GM18907 (cell line): ENCODE measurements around the gene HBZ.
"Not testable (repeated sequence)": the region's sequence is repeated elsewhere in the genome, so short reads cannot be mapped to it uniquely, and the experiment has no call there.

ENCODE experiments used
- ATAC-seq: cut with Tn5 transposase; IDR thresholded peaks from one replicate; pipeline ENCODE4 v1.9.1; 2021; ENCODE audit warnings: mild to moderate bottlenecking, moderate library complexity; ENCODE audit not compliant: unreplicated experiment

The HBZ gene

DNA sequence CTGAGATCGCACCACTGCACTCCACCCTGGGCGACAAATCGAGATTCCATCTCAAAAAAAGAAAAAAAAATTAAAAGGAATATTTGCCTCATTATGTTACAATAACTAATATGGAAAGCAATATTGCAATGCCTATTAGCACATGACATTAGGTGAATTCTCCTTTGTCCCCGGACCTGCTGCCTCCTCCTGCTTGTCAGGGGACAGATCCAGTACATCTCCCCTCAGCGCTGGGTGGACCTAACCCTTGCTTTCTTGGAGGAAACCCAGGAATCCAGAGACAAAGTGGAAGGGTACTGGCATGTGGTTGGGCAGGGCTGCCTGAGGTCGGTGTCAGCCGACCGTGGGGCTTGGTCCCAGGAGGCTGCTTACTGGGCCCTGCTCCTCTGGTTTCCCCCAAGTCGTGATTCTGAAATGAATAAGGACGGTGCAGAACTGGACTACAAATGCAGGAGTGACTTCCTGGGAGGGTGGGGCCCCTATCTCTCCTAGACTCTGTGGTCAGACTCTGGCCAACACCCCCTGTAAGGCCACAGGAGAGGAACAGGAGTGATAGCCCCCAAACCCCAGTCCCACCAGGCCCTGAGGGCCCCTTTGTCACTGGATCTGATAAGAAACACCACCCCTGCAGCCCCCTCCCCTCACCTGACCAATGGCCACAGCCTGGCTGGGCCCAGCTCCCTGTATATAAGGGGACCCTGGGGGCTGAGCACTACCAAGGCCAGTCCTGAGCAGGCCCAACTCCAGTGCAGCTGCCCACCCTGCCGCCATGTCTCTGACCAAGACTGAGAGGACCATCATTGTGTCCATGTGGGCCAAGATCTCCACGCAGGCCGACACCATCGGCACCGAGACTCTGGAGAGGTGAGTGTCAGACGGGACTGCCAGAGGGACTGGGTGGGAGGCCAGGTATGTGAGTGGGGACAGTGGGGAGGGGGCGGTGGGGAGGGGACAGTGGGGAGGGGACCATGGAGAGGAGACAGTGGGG, at the start of gene HBZ:
Gene HBZ, plus strand, starts transcription at position 504 of the 988 bp plus-strand sequence. Its CDS starts 266 bp downstream, at position 770.
- no peak for ATAC-seq

GRCh38 chr16:104355-104754, 48.1 kb upstream of the HBZ start:
- no peak for ATAC-seq

DNA sequence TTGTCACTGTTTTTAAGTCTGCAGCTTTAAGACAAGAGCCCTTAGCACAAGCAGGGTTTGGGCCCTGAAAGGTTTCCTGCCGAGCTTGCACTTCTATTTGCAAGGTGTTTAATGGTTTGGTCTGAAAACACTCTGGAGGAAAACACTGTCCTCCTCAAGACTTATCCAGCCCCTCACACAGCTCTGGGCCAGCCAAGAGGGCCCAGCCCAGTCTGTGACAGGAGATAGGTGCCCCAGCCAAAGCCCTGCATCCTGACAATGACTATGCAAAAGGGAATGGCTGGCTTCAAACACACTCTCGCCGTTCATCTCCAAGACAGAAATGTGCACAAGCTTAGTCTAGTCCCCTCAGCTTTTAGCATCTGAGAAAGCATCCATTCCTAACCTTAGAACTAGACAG, 47.5 kb upstream of the HBZ start:
- no peak for ATAC-seq

GRCh38 chr16:105521-105920, 46.9 kb upstream of the HBZ start:
- no peak for ATAC-seq

DNA sequence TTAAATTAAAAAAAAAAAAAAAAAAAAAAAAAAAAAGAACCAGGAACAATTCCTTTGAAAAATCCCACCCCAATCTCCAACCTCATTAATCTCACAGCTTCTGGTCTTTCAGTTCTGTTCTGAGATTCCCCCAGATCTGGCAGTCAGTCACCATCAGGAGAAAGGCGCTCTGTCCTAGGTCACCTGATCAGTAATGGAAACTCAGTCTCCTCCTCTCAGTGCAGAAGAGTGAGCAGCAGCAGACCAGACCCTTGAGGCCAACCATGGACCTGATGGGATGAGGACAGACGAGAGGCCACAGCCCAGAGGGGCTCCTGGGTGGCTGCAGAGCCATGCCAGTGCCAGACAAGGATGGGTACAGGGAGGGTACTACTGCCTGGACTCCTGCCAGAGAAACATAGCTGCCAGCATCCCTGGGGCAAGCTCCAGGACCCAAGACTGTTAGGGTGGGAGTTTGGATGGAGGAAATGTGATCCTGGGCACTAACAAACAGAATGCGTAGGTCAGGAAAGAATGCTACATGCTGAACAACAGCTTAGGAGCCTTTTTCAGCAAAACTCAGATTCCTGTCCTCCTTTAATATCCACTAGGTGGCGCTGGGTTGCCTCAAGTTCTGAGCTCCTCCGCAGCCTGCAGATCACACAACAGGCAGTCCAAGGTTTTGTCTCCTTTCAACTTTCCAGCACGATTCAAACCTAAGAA, 45.7 kb upstream of the HBZ start:
- no peak for ATAC-seq

- no peak for ATAC-seq
Observed at GRCh38 chr16:112153-112840, 40.1 kb upstream of the HBZ start.

DNA sequence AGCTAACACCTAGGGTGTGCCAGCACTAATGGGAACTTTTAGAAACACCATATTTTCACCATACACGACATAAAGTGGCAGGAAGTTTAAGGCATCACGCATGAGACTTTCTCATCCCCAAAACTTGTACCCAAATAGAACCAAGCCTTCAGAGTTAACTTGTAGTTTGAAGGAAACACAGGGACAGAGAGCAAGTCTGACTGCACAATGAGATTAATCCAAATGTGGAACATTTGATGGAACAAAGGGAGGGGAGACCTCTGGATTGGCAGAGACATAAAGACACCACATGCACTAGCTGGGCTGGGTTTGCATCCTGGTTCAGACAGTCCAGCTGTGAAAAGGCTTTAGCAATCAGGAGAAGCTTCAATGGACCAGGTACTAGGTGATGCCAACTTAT, 38.1 kb upstream of the HBZ start:
- no peak for ATAC-seq

GRCh38 chr16:116015-116414, 36.4 kb upstream of the HBZ start:
- no peak for ATAC-seq

GRCh38 chr16:117379-118365, 34.8 kb upstream of the HBZ start:
- ATAC-seq = no peak

DNA sequence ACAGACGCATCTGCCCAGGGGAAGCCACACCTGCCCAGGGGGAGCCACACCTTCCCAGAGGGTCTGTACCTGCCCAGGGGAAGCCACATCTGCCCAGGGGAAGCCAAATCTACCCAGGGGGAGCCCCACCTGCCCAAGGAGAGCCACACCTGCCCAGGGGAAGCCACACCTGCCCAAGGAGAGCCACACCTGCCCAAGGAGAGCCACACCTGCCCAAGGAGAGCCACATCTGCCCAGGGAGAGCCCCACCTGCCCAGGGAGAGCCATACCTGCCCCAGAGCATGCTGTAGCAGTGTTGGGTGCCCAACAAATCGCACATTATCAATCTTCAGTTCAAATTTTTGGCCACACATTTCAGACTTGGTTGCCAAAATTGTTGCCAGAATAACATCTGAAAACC, 33.6 kb upstream of the HBZ start:
- no peak for ATAC-seq

GRCh38 chr16:119295-119694, 33.1 kb upstream of the HBZ start:
- no peak for ATAC-seq

GRCh38 chr16:119835-120491, 32.5 kb upstream of the HBZ start:
- no peak for ATAC-seq

DNA sequence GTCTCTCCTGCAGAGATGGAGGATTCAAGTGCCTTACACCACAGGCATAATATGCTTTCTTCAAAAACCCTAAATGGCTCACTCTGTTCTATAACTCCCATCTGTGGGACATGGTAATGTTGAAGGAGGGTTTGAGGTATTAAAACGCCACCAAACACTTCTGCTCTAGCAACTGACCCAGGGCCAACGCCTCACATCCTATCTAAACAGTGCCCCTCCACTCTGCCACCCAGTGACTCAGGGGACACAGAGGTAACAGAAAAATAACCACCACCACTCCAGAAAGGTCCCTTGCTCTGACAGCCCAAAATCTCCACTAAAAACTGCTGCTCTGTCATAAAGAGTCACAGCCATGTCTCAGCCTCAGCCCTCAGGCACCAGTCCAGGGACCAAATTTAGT, 31.7 kb upstream of the HBZ start:
- ATAC-seq = no peak

- ATAC-seq = no peak
Observed at GRCh38 chr16:122361-122760, 30.1 kb upstream of the HBZ start.

GRCh38 chr16:123558-124350, 28.7 kb upstream of the HBZ start:
- not testable (repeated sequence) for ATAC-seq

- ATAC-seq = no peak
Observed at GRCh38 chr16:125011-125410, 27.4 kb upstream of the HBZ start.

- no peak for ATAC-seq
Observed at GRCh38 chr16:129075-129474, 23.4 kb upstream of the HBZ start.

DNA sequence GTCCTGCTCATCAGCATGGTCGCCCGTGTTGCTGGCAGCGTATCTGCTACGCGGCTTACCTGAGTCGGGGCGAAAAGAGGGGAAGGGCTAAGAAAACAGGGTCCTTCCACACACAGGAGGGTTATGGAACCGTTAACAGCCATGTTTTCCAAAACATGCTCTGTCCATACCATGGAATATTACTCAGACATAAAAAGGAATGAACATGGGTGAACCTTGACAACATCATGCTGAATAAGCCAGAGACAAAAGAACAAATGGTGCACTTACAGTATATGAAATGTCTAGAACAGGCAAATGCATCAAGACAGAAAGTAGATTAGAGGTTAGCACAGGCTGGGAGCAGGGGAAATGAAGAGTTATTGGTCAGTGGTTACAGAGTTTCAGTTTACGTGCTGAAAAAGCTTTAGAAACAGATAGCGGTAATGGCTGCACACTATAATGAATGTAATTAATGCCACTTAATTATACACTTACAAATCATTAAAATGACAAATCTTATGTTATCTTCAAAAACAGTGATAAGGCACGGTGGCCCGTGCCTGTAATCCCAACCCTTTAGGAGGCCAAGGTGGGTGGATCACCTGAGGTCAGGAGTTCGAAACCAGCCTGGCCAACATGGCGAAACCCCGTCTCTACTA, 21.8 kb upstream of the HBZ start:
- no peak for ATAC-seq
